Bronchial epithelial cell (primary cell): ENCODE results near the gene SLC44A2. TPM values are rescaled to one million over a fixed set of nuclear protein-coding genes. Genes with fewer than 3 reads are reported as not detected.

Experiments
- DNase-seq: peaks from one replicate; pipeline ENCODE4 v3.0.0-alpha.2; 2010; ENCODE audit warnings: low read depth
- FAIRE-seq: peaks from 2 replicates; lab custom pipeline; 2011; peaks lifted over from hg19 to GRCh38; lab: Jason Lieb, UNC
- H3K27me3 ChIP-seq: 2 replicates; pipeline ENCODE4 v1.5.1; 2011; ENCODE audit warnings: low read length; ENCODE audit not compliant: control insufficient read depth, insufficient read depth
- H3K36me3 ChIP-seq: 2 replicates; pipeline ENCODE4 v1.5.1; 2011; ENCODE audit warnings: low read length; ENCODE audit not compliant: control insufficient read depth, insufficient read depth
- H3K4me3 ChIP-seq: 2 replicates; pipeline ENCODE4 v1.5.1; 2011; ENCODE audit warnings: mild to moderate bottlenecking, low read depth, low read length, control low read depth
- CTCF ChIP-seq: IDR thresholded peaks from 2 replicates; pipeline ENCODE4 v1.5.1; 2011; ENCODE audit warnings: mild to moderate bottlenecking, moderate library complexity, low read length, control low read depth, inconsistent platforms; ENCODE audit not compliant: insufficient read depth, severe bottlenecking
- total RNA-seq: library from RNA; depleted of rRNA; stranded (reverse); fragments of >200 nt; gene quantifications from 2 replicates; pipeline ENCODE4 v1.2.1, GENCODE V29; 2014

The SLC44A2 gene
- total RNA-seq, 1 donor from 2014 or later, result 18.7 TPM

GRCh38 chr19:10653732-10654609, 28.6 kb downstream of the SLC44A2 start, which contains the start of gene ILF3:
ILF3 (plus strand) TSS chr19:10654346; CDS start chr19:10670606, 16,260 bp downstream.
- DNase-seq (peak; percentile 100), FAIRE-seq (peak; percentile 79)
- Histone ChIP-seq H3K27me3 (no peaks in the 10 kb centered on the region), H3K4me3 (peak within 1 kb of the TSS; percentile 72), H3K36me3 (no peaks in the 10 kb centered on the region)
- no peak for TF ChIP-seq CTCF

- no peak for TF ChIP-seq CTCF
- DNase-seq, result no peak
These were observed 29.5 kb downstream of the SLC44A2 start for GRCh38 chr19:10654610-10655456.

GRCh38 chr19:10655457-10656312, 30.3 kb downstream of the SLC44A2 start:
- Histone ChIP-seq H3K36me3 (peaks cover 3% of the 10 kb centered on the region), H3K4me3 (peak overlapping the region; percentile 72), H3K27me3 (no peaks in the 10 kb centered on the region)
- FAIRE-seq, result no peak
- peak; percentile 10 for TF ChIP-seq CTCF
- DNase-seq, result peak; percentile 34

More at GRCh38 chr19:10654610-10655456, 29.5 kb downstream of the SLC44A2 start:
- Histone ChIP-seq H3K4me3 (peak overlapping the region; percentile 72), H3K27me3 (no peaks in the 10 kb centered on the region), H3K36me3 (no peaks in the 10 kb centered on the region)
- FAIRE-seq, result no peak

GRCh38 chr19:10660346-10660745, 35.0 kb downstream of the SLC44A2 start:
- DNase-seq, result peak; percentile 11
- H3K4me3 ChIP-seq, result no peak overlapping the region
- no peak for FAIRE-seq

More at GRCh38 chr19:10660346-10660745, 35.0 kb downstream of the SLC44A2 start:
- H3K27me3 ChIP-seq, result no peaks in the 10 kb centered on the region
- peaks cover 5% of the 10 kb centered on the region for H3K36me3 ChIP-seq
- TF ChIP-seq CTCF, result no peak
